ENCODE results near the gene NEMF.
"Not testable (repeated sequence)": the region's sequence is repeated elsewhere in the genome, so short reads cannot be mapped to it uniquely, and the experiment has no call there.

The NEMF gene

GRCh38 chr14:49879646-49880204, 27.1 kb upstream of the NEMF start:
- H3K9me3 ChIP-seq (ENCODE audit: control insufficient read depth, low read length), result no peaks in the 10 kb centered on the region
- no peak overlapping the region for H3K4me3 ChIP-seq (ENCODE audit: insufficient read depth, low read depth, low read length, poor library complexity, severe bottlenecking)
- H3K36me3 ChIP-seq (ENCODE audit: control insufficient read depth, insufficient read depth, low read length), result no peaks in the 10 kb centered on the region
- H3K4me1 ChIP-seq (ENCODE audit: control insufficient read depth, insufficient read depth, low read length, poor library complexity, severe bottlenecking), result peaks cover 7% of the 10 kb centered on the region
- H3K27ac ChIP-seq (ENCODE audit: insufficient read depth, low read length, poor library complexity, severe bottlenecking), result no peak overlapping the region
- no peaks in the 10 kb centered on the region for H3K27me3 ChIP-seq (replicated peaks; ENCODE audit: control insufficient read depth, insufficient read depth, low read length, poor library complexity, severe bottlenecking)
- DNase-seq, result peak; percentile 25 to 51 (median 34)

GRCh38 chr14:49876563-49877127, 24.1 kb upstream of the NEMF start:
- H3K4me3 ChIP-seq (ENCODE audit: insufficient read depth, low read depth, low read length, poor library complexity, severe bottlenecking), result no peak overlapping the region
- H3K9me3 ChIP-seq (ENCODE audit: control insufficient read depth, low read length), result no peaks in the 10 kb centered on the region
- no peaks in the 10 kb centered on the region for H3K36me3 ChIP-seq (ENCODE audit: control insufficient read depth, insufficient read depth, low read length)
- peaks cover 7% of the 10 kb centered on the region for H3K4me1 ChIP-seq (ENCODE audit: control insufficient read depth, insufficient read depth, low read length, poor library complexity, severe bottlenecking)
- H3K27me3 ChIP-seq (replicated peaks; ENCODE audit: control insufficient read depth, insufficient read depth, low read length, poor library complexity, severe bottlenecking), result no peaks in the 10 kb centered on the region
- no peak overlapping the region for H3K27ac ChIP-seq (ENCODE audit: insufficient read depth, low read length, poor library complexity, severe bottlenecking)
- no peak for DNase-seq

DNA sequence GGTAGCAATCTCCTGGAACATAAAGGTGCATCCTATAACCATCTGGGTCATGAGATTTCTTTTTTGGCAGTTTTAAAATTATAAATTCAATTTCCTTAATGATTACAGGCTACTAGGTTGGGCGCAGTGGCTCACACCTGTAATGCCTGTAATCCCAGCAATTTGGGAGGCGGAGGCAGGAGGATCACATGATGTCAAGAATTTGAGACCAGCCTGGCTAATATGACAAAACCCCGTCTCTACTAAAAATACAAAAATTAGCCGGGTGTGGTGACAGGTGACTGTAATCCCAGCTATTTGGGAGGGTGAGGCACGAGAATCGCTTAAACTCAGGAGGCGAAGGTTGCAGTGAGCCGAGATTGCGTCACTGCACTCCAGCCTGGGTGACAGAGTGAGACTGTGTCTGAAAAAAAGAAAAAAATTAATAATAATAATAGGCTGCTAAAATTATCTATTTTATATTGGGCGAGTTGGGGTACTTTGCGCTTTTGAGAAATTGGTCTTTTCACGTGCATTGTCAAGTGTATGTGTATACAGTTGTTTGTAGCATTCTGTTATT, 23.1 kb upstream of the NEMF start:
- DNase-seq, result no peak
- no peak overlapping the region for H3K27ac ChIP-seq (ENCODE audit: insufficient read depth, low read length, poor library complexity, severe bottlenecking)
- no peaks in the 10 kb centered on the region for H3K27me3 ChIP-seq (replicated peaks; ENCODE audit: control insufficient read depth, insufficient read depth, low read length, poor library complexity, severe bottlenecking)
- H3K9me3 ChIP-seq (ENCODE audit: control insufficient read depth, low read length), result no peaks in the 10 kb centered on the region
- no peaks in the 10 kb centered on the region for H3K36me3 ChIP-seq (ENCODE audit: control insufficient read depth, insufficient read depth, low read length)
- H3K4me1 ChIP-seq (ENCODE audit: control insufficient read depth, insufficient read depth, low read length, poor library complexity, severe bottlenecking), result peaks cover 7% of the 10 kb centered on the region
- H3K4me3 ChIP-seq (ENCODE audit: insufficient read depth, low read depth, low read length, poor library complexity, severe bottlenecking), result no peak overlapping the region

GRCh38 chr14:49873548-49873947, 21.0 kb upstream of the NEMF start:
- H3K27ac ChIP-seq (ENCODE audit: insufficient read depth, low read length, poor library complexity, severe bottlenecking); DNase-seq: not testable (repeated sequence)

DNA sequence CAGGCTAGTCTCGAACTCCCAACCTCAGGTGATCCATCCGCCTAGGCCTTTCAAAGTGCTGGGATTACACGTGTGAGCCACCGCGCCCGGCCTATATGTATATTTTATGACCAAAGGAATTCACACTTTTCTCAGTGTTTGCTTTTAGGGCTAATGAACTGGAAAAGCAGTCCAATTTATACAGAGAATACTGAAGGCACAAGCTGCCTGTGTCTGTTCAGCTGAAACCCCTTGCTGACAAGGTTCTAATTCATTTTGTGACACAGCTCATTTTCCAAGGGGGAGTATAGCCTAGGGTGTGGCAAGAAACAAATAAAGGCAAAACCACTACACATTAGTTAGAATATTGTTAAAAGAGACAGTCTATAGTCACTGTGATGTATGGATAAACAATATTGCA, 18.3 kb upstream of the NEMF start:
- Histone ChIP-seq H3K27ac (ENCODE audit: insufficient read depth, low read length, poor library complexity, severe bottlenecking) (no peak overlapping the region), H3K27me3 (replicated peaks; ENCODE audit: control insufficient read depth, insufficient read depth, low read length, poor library complexity, severe bottlenecking) (no peaks in the 10 kb centered on the region), H3K4me3 (ENCODE audit: insufficient read depth, low read depth, low read length, poor library complexity, severe bottlenecking) (no peak overlapping the region), H3K4me1 (ENCODE audit: control insufficient read depth, insufficient read depth, low read length, poor library complexity, severe bottlenecking) (peaks cover 6% of the 10 kb centered on the region), H3K9me3 (ENCODE audit: control insufficient read depth, low read length) (no peaks in the 10 kb centered on the region), H3K36me3 (ENCODE audit: control insufficient read depth, insufficient read depth, low read length) (no peaks in the 10 kb centered on the region)
- no peak for DNase-seq

More at GRCh38 chr14:49873548-49873947, 21.0 kb upstream of the NEMF start:
- not testable (repeated sequence) for H3K36me3 ChIP-seq (ENCODE audit: control insufficient read depth, insufficient read depth, low read length); H3K27me3 ChIP-seq (replicated peaks; ENCODE audit: control insufficient read depth, insufficient read depth, low read length, poor library complexity, severe bottlenecking); H3K4me3 ChIP-seq (ENCODE audit: insufficient read depth, low read depth, low read length, poor library complexity, severe bottlenecking); H3K4me1 ChIP-seq (ENCODE audit: control insufficient read depth, insufficient read depth, low read length, poor library complexity, severe bottlenecking); H3K9me3 ChIP-seq (ENCODE audit: control insufficient read depth, low read length)

DNA sequence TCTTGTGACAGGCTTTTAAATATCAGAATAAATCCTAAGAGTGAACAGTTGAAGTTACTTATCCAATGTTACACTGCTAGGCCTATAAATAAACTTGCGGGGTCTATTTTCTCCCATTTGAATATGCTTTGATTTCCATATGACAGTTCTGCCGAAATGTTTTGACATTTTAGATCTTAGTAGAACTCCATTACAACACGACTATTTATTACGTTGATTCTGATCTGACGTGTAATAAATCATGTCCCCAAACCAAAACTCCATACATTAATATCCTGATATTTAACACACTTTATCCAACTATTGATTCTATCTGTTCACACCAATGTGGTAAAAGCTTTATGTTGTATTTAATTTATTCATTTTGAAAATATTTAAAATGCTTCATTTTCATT, 16.1 kb upstream of the NEMF start:
- H3K36me3 ChIP-seq (ENCODE audit: control insufficient read depth, insufficient read depth, low read length), result no peaks in the 10 kb centered on the region
- DNase-seq, result no peak
- peak overlapping the region; percentile 40 for H3K4me3 ChIP-seq (ENCODE audit: insufficient read depth, low read depth, low read length, poor library complexity, severe bottlenecking)
- peaks cover 19% of the 10 kb centered on the region for H3K4me1 ChIP-seq (ENCODE audit: control insufficient read depth, insufficient read depth, low read length, poor library complexity, severe bottlenecking)
- H3K27me3 ChIP-seq (replicated peaks; ENCODE audit: control insufficient read depth, insufficient read depth, low read length, poor library complexity, severe bottlenecking), result no peaks in the 10 kb centered on the region
- no peaks in the 10 kb centered on the region for H3K9me3 ChIP-seq (ENCODE audit: control insufficient read depth, low read length)
- H3K27ac ChIP-seq (ENCODE audit: insufficient read depth, low read length, poor library complexity, severe bottlenecking), result peak overlapping the region; percentile 64

- Histone ChIP-seq H3K27me3 (replicated peaks; ENCODE audit: control insufficient read depth, insufficient read depth, low read length, poor library complexity, severe bottlenecking) (no peaks in the 10 kb centered on the region), H3K36me3 (ENCODE audit: control insufficient read depth, insufficient read depth, low read length) (no peaks in the 10 kb centered on the region), H3K9me3 (ENCODE audit: control insufficient read depth, low read length) (no peaks in the 10 kb centered on the region), H3K4me1 (ENCODE audit: control insufficient read depth, insufficient read depth, low read length, poor library complexity, severe bottlenecking) (peaks cover 26% of the 10 kb centered on the region), H3K4me3 (ENCODE audit: insufficient read depth, low read depth, low read length, poor library complexity, severe bottlenecking) (peak overlapping the region; percentile 46), H3K27ac (ENCODE audit: insufficient read depth, low read length, poor library complexity, severe bottlenecking) (peak overlapping the region; percentile 90)
- DNase-seq, result peak; percentile 95 to 98 (median 96)
Observed at GRCh38 chr14:49867831-49868719, 15.5 kb upstream of the NEMF start.

GRCh38 chr14:49865431-49865859, 12.9 kb upstream of the NEMF start:
- H3K36me3 ChIP-seq (ENCODE audit: control insufficient read depth, insufficient read depth, low read length), result no peaks in the 10 kb centered on the region
- no peaks in the 10 kb centered on the region for H3K9me3 ChIP-seq (ENCODE audit: control insufficient read depth, low read length)
- peak; percentile 38 to 62 (median 47) for DNase-seq
- peaks cover 27% of the 10 kb centered on the region for H3K4me1 ChIP-seq (ENCODE audit: control insufficient read depth, insufficient read depth, low read length, poor library complexity, severe bottlenecking)
- H3K4me3 ChIP-seq (ENCODE audit: insufficient read depth, low read depth, low read length, poor library complexity, severe bottlenecking), result no peak overlapping the region
- H3K27ac ChIP-seq (ENCODE audit: insufficient read depth, low read length, poor library complexity, severe bottlenecking), result peak overlapping the region; percentile 5
- no peaks in the 10 kb centered on the region for H3K27me3 ChIP-seq (replicated peaks; ENCODE audit: control insufficient read depth, insufficient read depth, low read length, poor library complexity, severe bottlenecking)

DNA sequence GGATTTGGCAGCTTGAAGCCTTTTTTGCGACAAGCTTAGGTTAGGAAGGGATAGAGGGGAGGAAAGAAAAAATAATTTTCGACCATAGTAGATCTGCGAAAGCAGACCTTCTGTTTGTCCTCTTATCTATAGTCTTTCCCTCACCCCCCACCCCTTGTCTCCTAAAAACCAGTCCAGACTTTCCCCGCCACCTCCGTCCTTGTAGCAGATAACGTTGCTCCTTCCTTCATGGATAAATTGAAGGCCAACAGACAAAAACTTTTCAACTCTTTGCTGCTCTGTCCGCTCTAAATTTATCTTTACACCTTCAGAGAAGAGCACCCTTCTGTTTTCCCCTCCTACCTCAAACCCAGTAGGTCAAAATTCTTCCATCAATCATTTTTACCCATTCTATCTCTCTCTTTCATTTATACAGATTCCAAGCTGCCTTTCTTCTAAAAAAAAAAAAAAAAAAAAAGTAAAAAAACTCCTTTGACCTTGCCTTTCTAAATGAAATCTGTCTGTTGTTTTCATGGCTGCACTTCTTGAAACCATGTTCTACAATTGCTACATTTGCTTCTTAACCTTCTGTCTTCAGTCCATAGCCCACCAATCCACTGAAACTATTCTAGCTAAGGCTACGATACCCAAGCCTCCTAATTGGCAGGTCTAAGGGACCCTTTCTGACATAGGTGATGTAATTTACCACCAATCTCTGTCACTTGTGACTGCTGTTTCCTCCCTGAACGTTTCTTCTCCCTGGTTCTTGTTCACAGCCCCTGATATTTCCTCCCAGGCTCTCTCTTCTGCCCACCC, 11.1 kb upstream of the NEMF start:
- no peaks in the 10 kb centered on the region for H3K9me3 ChIP-seq (ENCODE audit: control insufficient read depth, low read length)
- no peaks in the 10 kb centered on the region for H3K36me3 ChIP-seq (ENCODE audit: control insufficient read depth, insufficient read depth, low read length)
- peak overlapping the region; percentile 80 for H3K4me3 ChIP-seq (ENCODE audit: insufficient read depth, low read depth, low read length, poor library complexity, severe bottlenecking)
- no peaks in the 10 kb centered on the region for H3K27me3 ChIP-seq (replicated peaks; ENCODE audit: control insufficient read depth, insufficient read depth, low read length, poor library complexity, severe bottlenecking)
- H3K4me1 ChIP-seq (ENCODE audit: control insufficient read depth, insufficient read depth, low read length, poor library complexity, severe bottlenecking), result peaks cover 26% of the 10 kb centered on the region
- H3K27ac ChIP-seq (ENCODE audit: insufficient read depth, low read length, poor library complexity, severe bottlenecking), result peak overlapping the region; percentile 97
- DNase-seq, result no peak

Measured in effector memory CD4-positive, alpha-beta T cell (primary cell).